ENCODE data around the gene CIC. TPM values are rescaled to one million over a fixed set of nuclear protein-coding genes. Genes with fewer than 3 reads are reported as not detected.
"Not testable (repeated sequence)": the region's sequence is repeated elsewhere in the genome, so short reads cannot be mapped to it uniquely, and the experiment has no call there.

The CIC gene
- total RNA-seq, 4 donors from 2014 or later: 31.4 to 69.4 (median 49.0) TPM

GRCh38 chr19:42333018-42333417 is 64.0 kb downstream of the CIC start:
- H3K9me3 ChIP-seq: no peaks in the 10 kb centered on the region
- no peaks in the 10 kb centered on the region for H3K27me3 ChIP-seq
- TF ChIP-seq EP300 (IDR thresholded peaks at IDR 0.05) (no peak), POLR2AphosphoS5 (IDR thresholded peaks at IDR 0.05) (no peak)
- ATAC-seq: no peak
- H3K36me3 ChIP-seq: peaks cover 0 to 54% of the 10 kb centered on the region in 2 donors
- no peak overlapping the region for H3K27ac ChIP-seq
- H3K4me3 ChIP-seq: no peak overlapping the region
- peaks cover 0 to 30% (median 2%) of the 10 kb centered on the region in 3 donors for H3K4me1 ChIP-seq
- WGBS, 2 donors (ENCODE audit: low coverage in 1 of 2): 80% methylated on average over 2 of the region's 3 CpGs; no CpG with 5 or more reads in 1 of the 2 donors

- peaks cover 0 to 22% (median 0%) of the 10 kb centered on the region in 3 donors for H3K4me1 ChIP-seq
- no peak for ATAC-seq
- TF ChIP-seq CTCF (IDR thresholded peaks at IDR 0.05) (no peak), POLR2A (IDR thresholded peaks at IDR 0.05) (no peak), POLR2AphosphoS5 (IDR thresholded peaks at IDR 0.05) (no peak), EP300 (IDR thresholded peaks at IDR 0.05) (no peak)
- no peaks in the 10 kb centered on the region for H3K27me3 ChIP-seq
- no peaks in the 10 kb centered on the region for H3K9me3 ChIP-seq
- 80 to 93% methylated on average over 3 to 14 of the region's 21 CpGs for WGBS, 2 donors (ENCODE audit: low coverage in 1 of 2)
- peaks cover 0 to 60% of the 10 kb centered on the region in 2 donors for H3K36me3 ChIP-seq
- H3K4me3 ChIP-seq: no peak overlapping the region
- no peak overlapping the region for H3K27ac ChIP-seq
Observed at GRCh38 chr19:42333975-42334696, 65.1 kb downstream of the CIC start.

- Histone ChIP-seq H3K4me3 (no peak overlapping the region), H3K27ac (no peak overlapping the region), H3K36me3 (peaks cover 0 to 67% of the 10 kb centered on the region in 2 donors), H3K4me1 (peaks cover 0 to 18% (median 0%) of the 10 kb centered on the region in 3 donors), H3K9me3 (no peaks in the 10 kb centered on the region), H3K27me3 (no peaks in the 10 kb centered on the region)
- no peak for TF ChIP-seq CTCF (IDR thresholded peaks at IDR 0.05)
- TF ChIP-seq POLR2A (IDR thresholded peaks at IDR 0.05): no peak
- TF ChIP-seq POLR2AphosphoS5 (IDR thresholded peaks at IDR 0.05): no peak
- TF ChIP-seq EP300 (IDR thresholded peaks at IDR 0.05): no peak
- no peak for ATAC-seq
- 83 to 87% methylated on average over 4 to 9 of the region's 13 CpGs for WGBS, 2 donors (ENCODE audit: low coverage in 1 of 2)
Observed at GRCh38 chr19:42334697-42335373, 65.8 kb downstream of the CIC start.

- TF ChIP-seq POLR2AphosphoS5 (IDR thresholded peaks at IDR 0.05): no peak
- TF ChIP-seq POLR2A (IDR thresholded peaks at IDR 0.05): no peak
- TF ChIP-seq EP300 (IDR thresholded peaks at IDR 0.05): no peak
- no peak for TF ChIP-seq CTCF (IDR thresholded peaks at IDR 0.05)
- 85 to 86% methylated on average over 1 to 7 of the region's 7 CpGs for WGBS, 2 donors (ENCODE audit: low coverage in 1 of 2)
- H3K36me3 ChIP-seq: peaks cover 0 to 74% of the 10 kb centered on the region in 2 donors
- H3K27ac ChIP-seq: no peak overlapping the region
- no peak overlapping the region for H3K4me3 ChIP-seq
- ATAC-seq: no peak
- H3K9me3 ChIP-seq: no peaks in the 10 kb centered on the region
- H3K27me3 ChIP-seq: no peaks in the 10 kb centered on the region
- H3K4me1 ChIP-seq: peaks cover 0 to 12% (median 0%) of the 10 kb centered on the region in 3 donors
Observed at GRCh38 chr19:42335374-42335936, 66.4 kb downstream of the CIC start.

GRCh38 chr19:42335971-42336370 is 66.9 kb downstream of the CIC start:
- no peak for TF ChIP-seq POLR2AphosphoS5 (IDR thresholded peaks at IDR 0.05)
- no peak for TF ChIP-seq CTCF (IDR thresholded peaks at IDR 0.05)
- no peak for TF ChIP-seq EP300 (IDR thresholded peaks at IDR 0.05)
- TF ChIP-seq POLR2A (IDR thresholded peaks at IDR 0.05): no peak
- Histone ChIP-seq H3K9me3 (no peaks in the 10 kb centered on the region), H3K27me3 (no peaks in the 10 kb centered on the region), H3K36me3 (peaks cover 0 to 76% of the 10 kb centered on the region in 2 donors), H3K4me1 (peaks cover 0 to 7% (median 0%) of the 10 kb centered on the region in 3 donors), H3K4me3 (no peak overlapping the region), H3K27ac (no peak overlapping the region)
- no peak for ATAC-seq
- 93% methylated on average over 4 of the region's 19 CpGs; no CpG with 5 or more reads in 1 of the 2 donors for WGBS, 2 donors (ENCODE audit: low coverage in 1 of 2)

GRCh38 chr19:42339126-42339860 is 70.2 kb downstream of the CIC start:
- H3K36me3 ChIP-seq: peaks cover 0 to 90% of the 10 kb centered on the region in 2 donors
- not testable (repeated sequence) for H3K27ac ChIP-seq, H3K9me3 ChIP-seq, H3K27me3 ChIP-seq, H3K4me3 ChIP-seq, H3K4me1 ChIP-seq, ATAC-seq
- WGBS, 2 donors (ENCODE audit: low coverage in 1 of 2): 64 to 68% methylated on average over 4 to 5 of the region's 7 CpGs

- not testable (repeated sequence) for ATAC-seq, H3K27me3 ChIP-seq, H3K4me3 ChIP-seq, H3K4me1 ChIP-seq, H3K9me3 ChIP-seq, H3K27ac ChIP-seq
- peaks cover 0 to 90% of the 10 kb centered on the region in 2 donors for H3K36me3 ChIP-seq
- 96 to 100% methylated on average over 1 to 3 of the region's 4 CpGs for WGBS, 2 donors (ENCODE audit: low coverage in 1 of 2)
Observed at GRCh38 chr19:42339922-42340321, 70.9 kb downstream of the CIC start.
